Upper lobe of right lung (tissue), 1 donor: Measurements from ENCODE around the gene ARVCF. TPM values are rescaled to one million over a fixed set of nuclear protein-coding genes. Genes with fewer than 3 reads are reported as not detected.

Source experiments
- ATAC-seq: fragments of 200-7000 bp; cut with Tn5 transposase; one replicate; pipeline ENCODE4 v1.9.1; 2020; ENCODE audit warnings: mild to moderate bottlenecking, moderate library complexity
- DNase-seq: peaks from one replicate; pipeline ENCODE4 v3.0.0-alpha.2; 2020
- H3K27ac ChIP-seq: fragments of 200-600 bp; one replicate; pipeline ENCODE4 v1.8.0; 2022
- H3K27me3 ChIP-seq: fragments of 200-600 bp; one replicate; pipeline ENCODE4 v1.8.0; 2022; ENCODE audit warnings: mild to moderate bottlenecking
- H3K36me3 ChIP-seq: fragments of 200-600 bp; one replicate; pipeline ENCODE4 v1.8.0; 2022
- H3K4me1 ChIP-seq: fragments of 200-600 bp; one replicate; pipeline ENCODE4 v1.8.0; 2022
- H3K4me3 ChIP-seq: fragments of 200-600 bp; one replicate; pipeline ENCODE4 v1.8.0; 2022; ENCODE audit warnings: mild to moderate bottlenecking
- H3K9me3 ChIP-seq: fragments of 200-600 bp; one replicate; pipeline ENCODE4 v1.8.0; 2022
- CTCF ChIP-seq: fragments of 200-600 bp; IDR thresholded peaks from one replicate; pipeline ENCODE4 v1.8.0; 2022; ENCODE audit warnings: antibody characterized with exemption
- intact Hi-C: fragments of 100-400 bp; cut with DNase I; formaldehyde crosslinking; loops from one replicate; pipeline ENCODE4 v1.11.0; 2022
- total RNA-seq: library from RNA; stranded (reverse); fragmentation: NEBNext Ultra II Directional; extraction: Animal tissue kit (Norgen Biotek cat#: 25700); gene quantifications from one replicate; pipeline ENCODE4 v1.2.1, GENCODE V29; 2021
- donor health status: DM: no; HTN: yes; CAD: no; lungs with severe emphysema.

Gene ARVCF
- total RNA-seq, 1 donor from 2014 or later: 25.4 TPM

DNA sequence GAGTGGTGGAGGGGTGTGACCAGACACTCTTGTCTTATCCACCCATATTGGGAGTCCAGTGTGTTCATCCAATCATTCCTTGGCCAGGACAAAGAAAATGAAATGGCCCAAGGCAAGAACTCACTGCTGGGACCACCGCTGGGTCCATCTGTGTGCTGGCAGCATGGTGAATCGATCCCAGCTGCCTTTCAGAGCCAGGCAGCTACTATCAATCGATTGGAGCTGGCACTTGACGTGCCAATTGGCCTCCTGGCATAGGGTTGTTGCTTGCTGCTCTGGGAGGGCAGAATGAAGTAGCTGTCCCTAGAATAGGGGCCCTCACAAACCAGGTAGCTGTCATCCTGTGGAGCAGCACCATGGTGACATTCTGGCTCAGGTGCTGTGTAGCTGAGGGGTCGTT is 1.4 kb upstream of the ARVCF start:
- H3K36me3 ChIP-seq: no peaks in the 10 kb centered on the region
- ATAC-seq (no peak), DNase-seq (no peak)
- intact Hi-C loops: no loop called here
- H3K4me1 ChIP-seq: peaks cover 33% of the 10 kb centered on the region
- no peaks in the 10 kb centered on the region for H3K27me3 ChIP-seq
- no peaks in the 10 kb centered on the region for H3K9me3 ChIP-seq
- no peak overlapping the region for H3K4me3 ChIP-seq
- no peak for TF ChIP-seq CTCF
- no peak overlapping the region for H3K27ac ChIP-seq

GRCh38 chr22:20017622-20017958 is 967 bp upstream of the ARVCF start:
- Histone ChIP-seq H3K36me3 (no peaks in the 10 kb centered on the region), H3K9me3 (no peaks in the 10 kb centered on the region), H3K4me3 (peak overlapping the region; percentile 85), H3K27ac (no peak overlapping the region), H3K27me3 (no peaks in the 10 kb centered on the region), H3K4me1 (peaks cover 30% of the 10 kb centered on the region)
- intact Hi-C loops: no loop called here
- no peak for TF ChIP-seq CTCF
- no peak for DNase-seq
- no peak for ATAC-seq

DNA sequence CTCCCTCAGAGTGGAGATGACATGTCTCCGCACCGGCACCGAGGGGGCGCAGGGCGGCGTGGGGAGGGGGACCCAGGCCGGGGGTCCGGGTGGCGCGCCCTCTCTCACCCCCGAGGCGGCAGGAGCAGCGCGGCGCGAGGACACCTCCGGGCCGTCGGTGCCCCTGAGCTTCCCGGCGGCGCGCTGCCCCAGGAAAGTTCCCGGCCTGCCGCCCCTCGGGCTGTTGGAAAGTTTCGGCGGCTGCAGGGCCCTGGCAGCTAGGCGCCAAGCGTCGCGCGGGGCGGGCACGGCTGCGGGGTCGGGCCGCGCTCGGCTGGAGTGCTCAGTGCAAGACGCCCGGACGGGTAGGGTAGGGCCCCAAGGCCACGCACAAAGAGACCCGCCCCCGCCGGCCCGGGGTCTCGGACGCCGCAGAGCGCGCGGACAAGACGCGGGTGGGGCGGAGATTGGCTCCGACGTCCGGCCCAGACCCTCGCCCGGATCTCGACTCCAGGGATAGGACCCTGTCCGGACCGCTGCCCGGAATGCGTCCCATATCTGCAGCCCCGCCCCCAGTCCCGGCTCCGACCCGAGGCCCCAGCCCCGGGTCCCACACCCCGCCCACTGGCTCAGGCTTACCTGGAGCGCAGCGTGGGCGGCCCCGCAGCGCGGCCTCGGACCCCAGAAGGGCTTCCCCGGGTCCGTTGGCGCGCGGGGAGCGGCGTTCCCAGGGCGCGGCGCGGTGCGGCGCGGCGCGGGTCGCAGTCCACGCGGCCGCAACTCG is 471 bp downstream of the ARVCF start:
- H3K27ac ChIP-seq: no peak overlapping the region
- H3K9me3 ChIP-seq: no peaks in the 10 kb centered on the region
- TF ChIP-seq CTCF: no peak
- intact Hi-C loops: no loop called here
- H3K27me3 ChIP-seq: no peaks in the 10 kb centered on the region
- H3K36me3 ChIP-seq: no peaks in the 10 kb centered on the region
- peak overlapping the region; percentile 85 for H3K4me3 ChIP-seq
- ATAC-seq: peak; percentile 0
- DNase-seq: peak; percentile 80
- peaks cover 21% of the 10 kb centered on the region for H3K4me1 ChIP-seq

DNA sequence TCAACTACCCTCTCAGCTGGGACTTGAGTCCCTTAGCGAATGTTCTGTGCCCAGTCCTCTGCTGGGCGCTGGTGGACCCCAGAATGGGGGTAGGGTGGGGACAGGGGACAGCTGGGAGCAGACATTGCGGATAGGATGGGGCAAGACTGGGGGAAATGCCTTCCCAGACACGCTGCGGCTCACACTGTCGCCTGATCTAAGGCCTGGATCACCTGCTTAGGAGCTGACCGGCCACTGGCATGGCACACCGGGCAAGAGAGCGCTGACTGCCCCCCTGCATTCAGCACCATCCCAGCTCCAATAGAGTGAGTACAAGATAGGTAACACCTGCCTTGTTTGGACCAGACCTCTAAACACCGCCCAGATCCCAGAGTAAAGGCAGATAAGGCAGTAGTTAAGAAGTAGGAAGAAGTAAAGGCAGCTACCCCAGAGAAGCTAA is 1.4 kb downstream of the ARVCF start:
- no peak overlapping the region for H3K4me3 ChIP-seq
- no peaks in the 10 kb centered on the region for H3K36me3 ChIP-seq
- TF ChIP-seq CTCF: no peak
- H3K27ac ChIP-seq: no peak overlapping the region
- no peak for ATAC-seq
- intact Hi-C loops: no loop called here
- H3K9me3 ChIP-seq: no peaks in the 10 kb centered on the region
- H3K27me3 ChIP-seq: no peaks in the 10 kb centered on the region
- H3K4me1 ChIP-seq: peaks cover 18% of the 10 kb centered on the region
- DNase-seq: no peak

DNA sequence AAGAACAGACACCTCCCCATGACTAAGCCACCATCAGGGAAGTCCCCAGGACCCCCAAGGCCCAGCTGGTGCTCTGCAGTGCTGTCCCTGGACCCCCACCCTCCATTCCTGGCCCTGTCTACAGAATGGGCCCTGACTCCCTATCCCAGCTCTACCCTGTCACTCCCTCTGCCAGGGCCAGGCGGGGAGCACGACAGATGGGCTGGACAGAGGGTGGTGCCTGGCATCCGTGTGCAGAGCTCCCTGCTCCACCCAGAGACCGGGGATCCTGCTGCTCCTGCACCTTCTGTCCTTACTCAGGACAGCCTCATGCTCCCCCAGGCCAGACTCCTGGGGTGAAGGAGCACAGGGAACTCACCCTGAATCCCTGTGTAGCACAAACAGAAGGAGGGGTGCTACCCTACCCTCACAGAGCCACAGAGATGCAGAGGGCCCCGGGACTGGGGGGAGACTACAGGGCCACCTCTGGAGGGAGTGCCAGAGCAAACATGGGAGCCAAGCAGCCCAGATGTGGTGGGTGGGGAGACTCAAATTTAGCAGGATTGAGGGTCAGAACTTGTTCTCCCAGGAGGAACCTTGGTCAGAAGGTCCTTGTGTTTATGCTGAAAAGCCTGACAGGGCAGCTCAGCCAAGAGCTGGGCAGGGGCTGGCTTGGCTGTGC is 2.0 kb downstream of the ARVCF start:
- DNase-seq (no peak), ATAC-seq (no peak)
- no peak for TF ChIP-seq CTCF
- Histone ChIP-seq H3K4me3 (no peak overlapping the region), H3K27ac (no peak overlapping the region), H3K36me3 (no peaks in the 10 kb centered on the region), H3K27me3 (no peaks in the 10 kb centered on the region), H3K9me3 (no peaks in the 10 kb centered on the region), H3K4me1 (peaks cover 14% of the 10 kb centered on the region)
- intact Hi-C loops: no loop called here
